Activated CD4-positive, alpha-beta T cell treated with anti-CD3 and anti-CD28 coated beads for 36 hours (primary cell): ENCODE results near the gene SIT1. TPM values are rescaled to one million over a fixed set of nuclear protein-coding genes. Genes with fewer than 3 reads are reported as not detected.
"Not testable (repeated sequence)": the region's sequence is repeated elsewhere in the genome, so short reads cannot be mapped to it uniquely, and the experiment has no call there.

ENCODE experiments used
- ATAC-seq: fragments of 200-7000 bp; cut with Tn5 transposase; one replicate; pipeline ENCODE4 v1.10.0; 2021; ENCODE audit warnings: mild to moderate bottlenecking, moderate library complexity
- CTCF ChIA-PET: fragments of 350-600 bp; sonication (Branson Sonifier 250); formaldehyde crosslinking; loops from one replicate; lab custom pipeline; 2021; ENCODE audit warnings: antibody characterized with exemption; lab: Charles Lee
- POLR2A ChIA-PET: fragments of 350-600 bp; sonication (Branson Sonifier 250); formaldehyde crosslinking; loops from one replicate; lab custom pipeline; 2021; ENCODE audit warnings: antibody characterized with exemption, inconsistent platforms; lab: Charles Lee
- DNase-seq: peaks from one replicate; pipeline ENCODE4 v3.0.0-alpha.2; 2020
- H3K27ac Mint-ChIP-seq: one replicate; pipeline ENCODE4 v1.8.0; 2021; ENCODE audit warnings: mixed read lengths
- H3K27me3 Mint-ChIP-seq: one replicate; pipeline ENCODE4 v1.8.0; 2021; ENCODE audit warnings: mixed read lengths
- H3K36me3 Mint-ChIP-seq: one replicate; pipeline ENCODE4 v1.8.0; 2021; ENCODE audit warnings: low read depth, mixed read lengths
- H3K4me1 Mint-ChIP-seq: one replicate; pipeline ENCODE4 v1.8.0; 2021; ENCODE audit warnings: mixed read lengths
- H3K4me3 Mint-ChIP-seq: one replicate; pipeline ENCODE4 v1.8.0; 2021; ENCODE audit warnings: mild to moderate bottlenecking, moderate library complexity, mixed read lengths
- H3K9me3 Mint-ChIP-seq: one replicate; pipeline ENCODE4 v1.8.0; 2021; ENCODE audit warnings: low read depth, mixed read lengths
- intact Hi-C, 2 experiments: fragments of 100-400 bp; cut with DNase I in 1 of 2; cut with micrococcal nuclease in 1 of 2; formaldehyde crosslinking; loops; one replicate each; pipeline versions ENCODE4 v1.14.2 to v1.15.1; 2022 to 2024; cut with DNase I, micrococcal nuclease
- total RNA-seq, 2 experiments: library from RNA; stranded (reverse); gene quantifications; one replicate each; pipeline ENCODE4 v1.2.3, GENCODE V29; 2021

SIT1 gene
- total RNA-seq, 2 experiments from 2014 or later = 76.5 to 80.9 TPM

GRCh38 chr9:35639225-35639624, 11.5 kb downstream of the SIT1 start:
- peak; percentile 78 for ATAC-seq
- DNase-seq, POLR2A ChIA-PET, H3K9me3 Mint-ChIP-seq, H3K27me3 Mint-ChIP-seq, intact Hi-C loops: not testable (repeated sequence)
- Mint-ChIP-seq H3K4me3 (peak overlapping the region; percentile 32), H3K4me1 (peaks cover 52% of the 10 kb centered on the region), H3K36me3 (peaks cover 23% of the 10 kb centered on the region), H3K27ac (peak overlapping the region; percentile 90)
- CTCF ChIA-PET = interaction anchor here (0.8 to 1.8 kb wide), 4 partner anchors 8 to 33 kb away, joined by 4 to 10 read pairs (median 6); partner anchors contain the start of genes CCDC107 and RMRP

DNA sequence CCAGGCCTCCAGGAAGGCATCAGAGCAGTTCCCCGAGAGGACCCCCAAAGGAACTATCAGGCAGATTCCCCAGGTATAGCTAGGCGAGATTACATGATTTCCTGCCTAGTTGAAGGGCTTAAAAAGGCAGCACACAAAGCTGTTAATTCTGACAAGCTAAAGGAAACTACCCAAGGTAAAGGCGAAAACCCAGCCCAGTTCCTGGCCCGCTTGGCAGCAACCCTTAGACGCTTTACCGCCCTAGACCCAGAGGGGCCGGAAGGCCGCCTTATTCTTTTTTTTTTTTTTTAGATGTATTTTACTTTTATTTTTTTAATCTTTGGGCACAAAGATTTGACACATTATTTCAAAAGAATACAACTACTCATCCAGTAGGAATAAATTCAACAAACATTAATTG, 12.0 kb downstream of the SIT1 start:
- H3K27me3 Mint-ChIP-seq, H3K9me3 Mint-ChIP-seq, intact Hi-C loops, POLR2A ChIA-PET, ATAC-seq: not testable (repeated sequence)
- peaks cover 22% of the 10 kb centered on the region for H3K36me3 Mint-ChIP-seq
- peak; percentile 41 for DNase-seq
- H3K4me1 Mint-ChIP-seq = peaks cover 51% of the 10 kb centered on the region
- CTCF ChIA-PET = interaction anchor here (0.8 to 1.8 kb wide), 3 partner anchors 9 to 33 kb away, joined by 4 to 7 read pairs (median 5); no protein-coding TSS in a partner anchor
- H3K27ac Mint-ChIP-seq = peak overlapping the region; percentile 61
- peak overlapping the region; percentile 26 for H3K4me3 Mint-ChIP-seq

- intact Hi-C loops, ATAC-seq, H3K9me3 Mint-ChIP-seq, H3K4me3 Mint-ChIP-seq, CTCF ChIA-PET, POLR2A ChIA-PET, H3K27me3 Mint-ChIP-seq, DNase-seq: not testable (repeated sequence)
- Mint-ChIP-seq H3K27ac (peak overlapping the region; percentile 61), H3K36me3 (peaks cover 17% of the 10 kb centered on the region), H3K4me1 (peaks cover 47% of the 10 kb centered on the region)
These were observed 13.2 kb downstream of the SIT1 start for GRCh38 chr9:35637427-35637955.

GRCh38 chr9:35636877-35637246, 13.9 kb downstream of the SIT1 start:
- CTCF ChIA-PET = interaction anchor here (0.6 to 1.6 kb wide), 2 partner anchors 23 to 60 kb away, joined by 3 read pairs; no protein-coding TSS in a partner anchor
- intact Hi-C loops, POLR2A ChIA-PET, DNase-seq, H3K9me3 Mint-ChIP-seq, H3K27me3 Mint-ChIP-seq, H3K27ac Mint-ChIP-seq, ATAC-seq, H3K4me3 Mint-ChIP-seq: not testable (repeated sequence)
- Mint-ChIP-seq H3K4me1 (peaks cover 47% of the 10 kb centered on the region), H3K36me3 (peaks cover 17% of the 10 kb centered on the region)

GRCh38 chr9:35636135-35636876, 14.4 kb downstream of the SIT1 start:
- peaks cover 13% of the 10 kb centered on the region for H3K36me3 Mint-ChIP-seq
- no peak overlapping the region for H3K4me3 Mint-ChIP-seq
- peaks cover 47% of the 10 kb centered on the region for H3K4me1 Mint-ChIP-seq
- no peak for ATAC-seq
- H3K9me3 Mint-ChIP-seq = peaks cover 5% of the 10 kb centered on the region
- ChIA-PET CTCF (interaction anchor here (0.6 to 1.8 kb wide), 4 partner anchors 11 to 60 kb away, joined by 3 to 9 read pairs (median 3); no protein-coding TSS in a partner anchor), POLR2A (no interaction called here)
- intact Hi-C loops = no loop called here
- no peak overlapping the region for H3K27ac Mint-ChIP-seq
- H3K27me3 Mint-ChIP-seq = no peaks in the 10 kb centered on the region
- DNase-seq = no peak

DNA sequence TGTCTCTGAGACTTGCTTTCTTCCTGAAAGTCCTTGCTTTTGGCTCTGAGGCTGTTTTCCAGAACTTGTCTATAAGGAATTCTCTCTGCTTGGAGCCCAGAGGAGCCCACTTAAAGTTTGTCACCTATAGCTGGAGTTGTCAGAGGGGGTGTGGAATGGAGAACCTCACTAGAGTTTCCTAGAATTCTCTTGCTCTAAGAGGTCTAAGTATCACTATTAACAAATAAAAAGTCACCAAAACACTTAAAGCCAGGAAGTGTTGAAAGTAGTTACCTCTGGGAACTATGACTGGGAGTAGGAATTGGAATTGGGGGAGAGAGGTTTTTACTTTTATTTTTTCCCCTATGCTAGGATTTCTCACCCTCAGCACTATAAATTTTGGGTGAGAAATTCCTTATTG, 15.0 kb downstream of the SIT1 start:
- ChIA-PET POLR2A (no interaction called here), CTCF (interaction anchor here (1.2 to 1.8 kb wide), 3 partner anchors 11 to 61 kb away, joined by 3 to 9 read pairs (median 3); no protein-coding TSS in a partner anchor)
- H3K9me3 Mint-ChIP-seq = peaks cover 5% of the 10 kb centered on the region
- ATAC-seq (no peak), DNase-seq (no peak)
- intact Hi-C loops = no loop called here
- H3K4me3 Mint-ChIP-seq = no peak overlapping the region
- peaks cover 47% of the 10 kb centered on the region for H3K4me1 Mint-ChIP-seq
- H3K27me3 Mint-ChIP-seq = no peaks in the 10 kb centered on the region
- H3K27ac Mint-ChIP-seq = no peak overlapping the region
- peaks cover 8% of the 10 kb centered on the region for H3K36me3 Mint-ChIP-seq

- Mint-ChIP-seq H3K36me3 (no peaks in the 10 kb centered on the region), H3K9me3 (no peaks in the 10 kb centered on the region), H3K4me1 (peaks cover 5% of the 10 kb centered on the region), H3K4me3 (no peak overlapping the region), H3K27me3 (no peaks in the 10 kb centered on the region), H3K27ac (no peak overlapping the region)
- CTCF ChIA-PET = interaction anchor here (1.2 to 4.8 kb wide), 5 partner anchors 9 to 153 kb away, joined by 3 to 27 read pairs (median 7); no protein-coding TSS in a partner anchor
- intact Hi-C loops = no loop called here
- POLR2A ChIA-PET = interaction anchor here (0.7 kb wide), 1 partner anchor 1150 kb away, joined by 3 read pairs; no protein-coding TSS in a partner anchor
- ATAC-seq (peak; percentile 39), DNase-seq (no peak)
These were observed 21.1 kb downstream of the SIT1 start for GRCh38 chr9:35629597-35629996.

- ATAC-seq (no peak), DNase-seq (no peak)
- peaks cover 3% of the 10 kb centered on the region for H3K4me1 Mint-ChIP-seq
- H3K4me3 Mint-ChIP-seq = no peak overlapping the region
- intact Hi-C loops = no loop called here
- ChIA-PET POLR2A (interaction anchor here (0.5 kb wide), 1 partner anchor 8 kb away, joined by 5 read pairs; no protein-coding TSS in a partner anchor), CTCF (interaction anchor here (0.7 to 4.8 kb wide), 7 partner anchors 8 to 152 kb away, joined by 3 to 27 read pairs (median 5); no protein-coding TSS in a partner anchor)
- H3K36me3 Mint-ChIP-seq = no peaks in the 10 kb centered on the region
- H3K9me3 Mint-ChIP-seq = no peaks in the 10 kb centered on the region
- H3K27me3 Mint-ChIP-seq = no peaks in the 10 kb centered on the region
- H3K27ac Mint-ChIP-seq = no peak overlapping the region
These were observed 22.2 kb downstream of the SIT1 start for GRCh38 chr9:35628389-35628991.

GRCh38 chr9:35627575-35627974, 23.2 kb downstream of the SIT1 start:
- no peak for ATAC-seq
- Mint-ChIP-seq H3K9me3 (no peaks in the 10 kb centered on the region), H3K4me1 (peaks cover 3% of the 10 kb centered on the region), H3K27me3 (no peaks in the 10 kb centered on the region), H3K36me3 (no peaks in the 10 kb centered on the region), H3K4me3 (no peak overlapping the region), H3K27ac (no peak overlapping the region)
- no peak for DNase-seq
- CTCF ChIA-PET = interaction anchor here (0.6 to 1.2 kb wide), 2 partner anchors 16 to 65 kb away, joined by 3 read pairs; no protein-coding TSS in a partner anchor
- intact Hi-C loops = no loop called here
- POLR2A ChIA-PET = no interaction called here

DNA sequence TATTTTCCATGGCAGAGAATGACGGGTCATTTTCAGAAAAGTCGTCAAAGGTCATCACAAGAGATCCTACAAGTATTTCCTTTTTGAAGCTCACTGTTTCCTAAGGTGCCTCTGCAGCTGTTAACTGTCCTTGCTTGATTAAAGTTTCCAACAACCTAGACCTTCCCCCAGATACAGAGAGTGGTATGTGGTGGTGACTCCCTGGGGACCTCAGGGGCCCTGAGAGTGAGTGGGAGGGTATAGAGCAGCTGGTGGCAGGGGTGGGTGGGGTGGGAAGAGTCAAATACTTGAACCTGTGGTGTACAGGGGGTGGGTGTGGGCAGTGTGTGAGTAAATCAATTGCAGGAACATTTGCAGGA, 31.0 kb downstream of the SIT1 start:
- Mint-ChIP-seq H3K36me3 (no peaks in the 10 kb centered on the region), H3K27ac (peak overlapping the region; percentile 87), H3K4me3 (peak overlapping the region; percentile 40), H3K4me1 (peaks cover 38% of the 10 kb centered on the region), H3K9me3 (no peaks in the 10 kb centered on the region), H3K27me3 (no peaks in the 10 kb centered on the region)
- ATAC-seq = peak; percentile 62
- POLR2A ChIA-PET = no interaction called here
- CTCF ChIA-PET = interaction anchor here (0.7 to 2.3 kb wide), 11 partner anchors 9 to 570 kb away, joined by 3 to 16 read pairs (median 5); partner anchors contain the start of genes ARHGEF39, CCDC107 and RMRP
- peak; percentile 52 for DNase-seq
- intact Hi-C loops = loop anchor here (1.0 to 5.0 kb wide), 3 partner anchors 38 to 113 kb away; partner anchors contain the start of genes CCDC107 (in 1 of the 2), CREB3 (in 1 of the 2), RMRP (in 1 of the 2) and TLN1 (in 1 of the 2)
